ENCODE results near the gene RAD51AP1.

GRCh38 chr12:4572680-4573079, 34.0 kb downstream of the RAD51AP1 start:
- TF ChIP-seq CTCF (IDR thresholded peaks at IDR 0.05; ENCODE audit: insufficient read depth, low read length): no peak
- no peak for TF ChIP-seq POLR2AphosphoS5 (IDR thresholded peaks at IDR 0.05; ENCODE audit: low read depth)

Data from HL-60 (cell line).